Thymus (tissue), 11 donors: Measurements from ENCODE around the gene VEZT. TPM values are rescaled to one million over a fixed set of nuclear protein-coding genes. Genes with fewer than 3 reads are reported as not detected.
"Not testable (repeated sequence)": the region's sequence is repeated elsewhere in the genome, so short reads cannot be mapped to it uniquely, and the experiment has no call there.

Source experiments
- DNase-seq, 9 donors: peaks; one replicate each; pipeline ENCODE4 v3.0.0-alpha.2; 2013; ENCODE audit warnings: low spot score in 9 of 9, low read depth in 6 of 9, missing footprints in 1 of 9
- H3K27ac ChIP-seq, 2 donors: one replicate each; pipeline ENCODE4 v1.5.1; 2013; ENCODE audit warnings: control low read depth in 1 of 2, low read depth in 1 of 2, low read length in 1 of 2, mild to moderate bottlenecking in 1 of 2, moderate library complexity in 1 of 2
- H3K27me3 ChIP-seq, 2 donors: one replicate each; pipeline ENCODE4 v1.5.1; 2013; ENCODE audit warnings: low read length in 1 of 2; ENCODE audit not compliant: control insufficient read depth in 2 of 2, insufficient read depth in 1 of 2
- H3K36me3 ChIP-seq, 2 donors: one replicate each; pipeline ENCODE4 v1.5.1; 2013; ENCODE audit warnings: low read length in 1 of 2, mild to moderate bottlenecking in 1 of 2, moderate library complexity in 1 of 2; ENCODE audit not compliant: control insufficient read depth in 2 of 2, insufficient read depth in 2 of 2
- H3K4me1 ChIP-seq, 2 donors: one replicate each; pipeline ENCODE4 v1.5.1; 2013; ENCODE audit warnings: low read length in 2 of 2; ENCODE audit not compliant: control insufficient read depth in 2 of 2, insufficient read depth in 2 of 2
- H3K4me3 ChIP-seq, 2 donors: one replicate each; pipeline ENCODE4 v1.5.1; 2013; ENCODE audit warnings: low read length in 2 of 2, control low read depth in 1 of 2, mild to moderate bottlenecking in 1 of 2
- H3K9me3 ChIP-seq, 2 donors: one replicate each; pipeline ENCODE4 v1.5.1; 2013; ENCODE audit warnings: low read length in 1 of 2, mild to moderate bottlenecking in 1 of 2; ENCODE audit not compliant: control insufficient read depth in 2 of 2, insufficient read depth in 1 of 2
- WGBS: extraction: QIAGEN DNeasy Blood & Tissue Kit; methylation state at CpG from one replicate; pipeline ENCODE4 v1.1.7; 2013; 5-methylcytosine and 5-hydroxymethylcytosine counted together
- polyA plus RNA-seq: library from polyadenylated mRNA; stranded (reverse); fragments of 200-250 nt; gene quantifications from one replicate; pipeline ENCODE4 v1.2.3, GENCODE V29; 2013
- total RNA-seq: library from RNA; stranded (reverse); fragments of 120-200 nt; gene quantifications from one replicate; pipeline ENCODE4 v1.2.4, GENCODE V29; 2013
- donor health status: healthy.

VEZT gene
- total and polyA plus RNA-seq, 2 donors: 51.4 to 54.4 TPM

GRCh38 chr12:95227818-95228356 is 10.3 kb downstream of the VEZT start:
- Histone ChIP-seq H3K36me3 (peaks cover 11 to 16% of the 10 kb centered on the region in 2 donors), H3K27me3 (no peaks in the 10 kb centered on the region), H3K9me3 (no peaks in the 10 kb centered on the region), H3K4me3 (no peak overlapping the region), H3K4me1 (no peaks in the 10 kb centered on the region), H3K27ac (no peak overlapping the region)
- DNase-seq: no peak
- WGBS: 64% methylated on average over 3 of the region's 3 CpGs

- H3K36me3 ChIP-seq: peaks cover 11 to 16% of the 10 kb centered on the region in 2 donors
- H3K27me3 ChIP-seq: no peaks in the 10 kb centered on the region
- H3K4me3 ChIP-seq: no peak overlapping the region
- no peak overlapping the region for H3K27ac ChIP-seq
- 96% methylated on average over 2 of the region's 2 CpGs for WGBS
- no peaks in the 10 kb centered on the region for H3K9me3 ChIP-seq
- no peaks in the 10 kb centered on the region for H3K4me1 ChIP-seq
- DNase-seq: no peak
Observed at GRCh38 chr12:95228617-95229016, 11.0 kb downstream of the VEZT start.

- peaks cover 8 to 10% of the 10 kb centered on the region in 2 donors for H3K36me3 ChIP-seq
- H3K27ac ChIP-seq: no peak overlapping the region
Observed at GRCh38 chr12:95229636-95230035, 12.0 kb downstream of the VEZT start.

GRCh38 chr12:95230313-95230712 is 12.7 kb downstream of the VEZT start:
- no peak overlapping the region for H3K4me3 ChIP-seq
- H3K4me1 ChIP-seq: no peaks in the 10 kb centered on the region
- peaks cover 0 to 3% of the 10 kb centered on the region in 2 donors for H3K9me3 ChIP-seq
- peaks cover 3 to 4% of the 10 kb centered on the region in 2 donors for H3K36me3 ChIP-seq
- no peaks in the 10 kb centered on the region for H3K27me3 ChIP-seq
- H3K27ac ChIP-seq: no peak overlapping the region
- DNase-seq: no peak

More at GRCh38 chr12:95229636-95230035, 12.0 kb downstream of the VEZT start:
- Histone ChIP-seq H3K4me3 (no peak overlapping the region), H3K4me1 (no peaks in the 10 kb centered on the region), H3K9me3 (peaks cover 0 to 3% of the 10 kb centered on the region in 2 donors), H3K27me3 (no peaks in the 10 kb centered on the region)
- WGBS: 98% methylated on average over 7 of the region's 7 CpGs
- DNase-seq: no peak

- no peak overlapping the region for H3K27ac ChIP-seq
- no peak overlapping the region for H3K4me3 ChIP-seq
- 94% methylated on average over 2 of the region's 2 CpGs for WGBS
- DNase-seq: no peak
- H3K36me3 ChIP-seq: peaks cover 0 to 4% of the 10 kb centered on the region in 2 donors
- peaks cover 0 to 3% of the 10 kb centered on the region in 2 donors for H3K9me3 ChIP-seq
- H3K4me1 ChIP-seq: no peaks in the 10 kb centered on the region
- H3K27me3 ChIP-seq: no peaks in the 10 kb centered on the region
Observed at GRCh38 chr12:95231190-95231589, 13.6 kb downstream of the VEZT start.

- H3K36me3 ChIP-seq, H3K4me3 ChIP-seq, DNase-seq, H3K27me3 ChIP-seq, H3K27ac ChIP-seq, H3K4me1 ChIP-seq, H3K9me3 ChIP-seq: not testable (repeated sequence)
- 98% methylated on average over 14 of the region's 14 CpGs for WGBS
Observed at GRCh38 chr12:95234187-95234586, 16.6 kb downstream of the VEZT start.

- not testable (repeated sequence) for H3K9me3 ChIP-seq, H3K4me1 ChIP-seq, H3K4me3 ChIP-seq, DNase-seq, H3K27me3 ChIP-seq, H3K36me3 ChIP-seq, H3K27ac ChIP-seq
- WGBS: 95% methylated on average over 29 of the region's 31 CpGs
Observed at GRCh38 chr12:95235621-95236020, 18.0 kb downstream of the VEZT start.

- H3K4me1 ChIP-seq: no peaks in the 10 kb centered on the region
- no peak overlapping the region for H3K27ac ChIP-seq
Observed at GRCh38 chr12:95237315-95237714, 19.7 kb downstream of the VEZT start.

GRCh38 chr12:95238150-95238549 is 20.5 kb downstream of the VEZT start:
- Histone ChIP-seq H3K4me3 (no peak overlapping the region), H3K4me1 (no peaks in the 10 kb centered on the region), H3K36me3 (peaks cover 6 to 7% of the 10 kb centered on the region in 2 donors), H3K27me3 (no peaks in the 10 kb centered on the region), H3K9me3 (peaks cover 0 to 3% of the 10 kb centered on the region in 2 donors), H3K27ac (no peak overlapping the region)
- 97% methylated on average over 1 of the region's 1 CpG for WGBS
- no peak for DNase-seq

More at GRCh38 chr12:95237315-95237714, 19.7 kb downstream of the VEZT start:
- Histone ChIP-seq H3K36me3 (peaks cover under 1 to 5% of the 10 kb centered on the region in 2 donors), H3K27me3 (no peaks in the 10 kb centered on the region), H3K9me3 (peaks cover 0 to 3% of the 10 kb centered on the region in 2 donors), H3K4me3 (no peak overlapping the region)
- no peak for DNase-seq
- WGBS: 95% methylated on average over 1 of the region's 1 CpG
